Smooth muscle cell (in vitro differentiated cells): Measurements from ENCODE around the gene ARHGAP44. TPM values are rescaled to one million over a fixed set of nuclear protein-coding genes. Genes with fewer than 3 reads are reported as not detected.

ENCODE experiments used
- DNase-seq: peaks from one replicate; lab custom pipeline; 2025; ENCODE audit not compliant: unreplicated experiment; lab: John Stamatoyannopoulos, UW
- H2AFZ ChIP-seq: fragments of 200-600 bp; sonication (generic); 2 replicates; pipeline ENCODE4 v1.6.0; 2016; ENCODE audit warnings: antibody characterized with exemption, low read depth, mild to moderate bottlenecking
- H3F3A ChIP-seq: fragments of 200-600 bp; sonication (generic); 2 replicates; pipeline ENCODE4 v1.6.0; 2017; ENCODE audit warnings: antibody characterized with exemption, low read depth
- H3K27ac ChIP-seq: fragments of 200-600 bp; sonication (generic); 2 replicates; pipeline ENCODE4 v1.5.1; 2016; ENCODE audit warnings: low read depth, mild to moderate bottlenecking
- H3K27me3 ChIP-seq: fragments of 200-600 bp; sonication (generic); 2 replicates; pipeline ENCODE4 v1.6.1; 2016; ENCODE audit warnings: low read depth, mild to moderate bottlenecking
- H3K36me3 ChIP-seq: fragments of 200-600 bp; sonication (generic); 2 replicates; pipeline ENCODE4 v1.5.1; 2016; ENCODE audit warnings: low read depth
- H3K4me1 ChIP-seq: fragments of 200-600 bp; sonication (generic); 2 replicates; pipeline ENCODE4 v1.5.1; 2016; ENCODE audit warnings: low read depth
- H3K4me2 ChIP-seq: fragments of 200-600 bp; sonication (generic); 2 replicates; pipeline ENCODE4 v1.6.0; 2016; ENCODE audit warnings: mild to moderate bottlenecking
- H3K4me3 ChIP-seq: fragments of 200-600 bp; sonication (generic); 2 replicates; pipeline ENCODE4 v1.5.1; 2016; ENCODE audit warnings: mild to moderate bottlenecking
- H3K79me2 ChIP-seq: fragments of 200-600 bp; sonication (generic); 2 replicates; pipeline ENCODE4 v1.6.0; 2016; ENCODE audit warnings: low read depth, mild to moderate bottlenecking
- H3K9ac ChIP-seq: fragments of 200-600 bp; sonication (generic); 2 replicates; pipeline ENCODE4 v1.6.0; 2016; ENCODE audit warnings: low read depth
- H3K9me3 ChIP-seq: fragments of 200-600 bp; sonication (generic); replicated peaks from 2 replicates; pipeline ENCODE4 v1.5.1; 2016; ENCODE audit warnings: low read depth
- H4K20me1 ChIP-seq: fragments of 200-600 bp; sonication (generic); 2 replicates; pipeline ENCODE4 v1.6.0; 2016; ENCODE audit warnings: low read depth
- CTCF ChIP-seq: fragments of 200-600 bp; sonication (generic); IDR thresholded peaks from 2 replicates; pipeline ENCODE4 v1.5.1; 2017; ENCODE audit warnings: borderline replicate concordance, mild to moderate bottlenecking, antibody characterized with exemption; ENCODE audit not compliant: insufficient read depth, poor library complexity, severe bottlenecking
- WGBS: methylation state at CpG from one replicate; pipeline ENCODE4 v1.1.7; 2016; ENCODE audit warnings: low lambda C conversion rate; 5-methylcytosine and 5-hydroxymethylcytosine counted together
- polyA plus RNA-seq: library from polyadenylated mRNA; unstranded; fragments of >200 nt; fragmentation: Nextera tagmentation; extraction: Ambion mirVana; gene quantifications from 2 replicates; pipeline ENCODE4 v1.2.1, GENCODE V29; 2016
- total RNA-seq: library from RNA; depleted of rRNA; stranded (reverse); fragments of >200 nt; gene quantifications from 2 replicates; pipeline ENCODE4 v1.2.3, GENCODE V29; 2014

Gene ARHGAP44
- total and polyA plus RNA-seq, 2 experiments from 2014 or later, result 1.3 to 2.0 TPM

GRCh38 chr17:12896180-12896785 is 107.0 kb downstream of the ARHGAP44 start:
- no peaks in the 10 kb centered on the region for H3K9me3 ChIP-seq
- WGBS, result 85% methylated on average over 11 of the region's 11 CpGs
- no peak overlapping the region for H3K4me3 ChIP-seq
- H3F3A ChIP-seq, result no peaks in the 10 kb centered on the region
- H3K4me1 ChIP-seq, result no peaks in the 10 kb centered on the region
- no peaks in the 10 kb centered on the region for H4K20me1 ChIP-seq
- no peak overlapping the region for H3K9ac ChIP-seq
- no peaks in the 10 kb centered on the region for H3K27me3 ChIP-seq
- no peak overlapping the region for H3K4me2 ChIP-seq
- H3K27ac ChIP-seq, result no peak overlapping the region
- no peak overlapping the region for H2AFZ ChIP-seq
- no peaks in the 10 kb centered on the region for H3K36me3 ChIP-seq
- DNase-seq, result no peak
- H3K79me2 ChIP-seq, result no peaks in the 10 kb centered on the region
- no peak for TF ChIP-seq CTCF

- Histone ChIP-seq H3K79me2 (no peaks in the 10 kb centered on the region), H3K9me3 (no peaks in the 10 kb centered on the region), H3K27ac (no peak overlapping the region), H3K36me3 (no peaks in the 10 kb centered on the region), H3K9ac (no peak overlapping the region), H2AFZ (no peak overlapping the region), H3F3A (no peaks in the 10 kb centered on the region), H3K27me3 (no peaks in the 10 kb centered on the region), H3K4me1 (no peaks in the 10 kb centered on the region), H4K20me1 (no peaks in the 10 kb centered on the region), H3K4me3 (no peak overlapping the region), H3K4me2 (no peak overlapping the region)
- 65% methylated on average over 3 of the region's 3 CpGs for WGBS
- no peak for TF ChIP-seq CTCF
- no peak for DNase-seq
Measured at GRCh38 chr17:12898110-12898509, 108.8 kb downstream of the ARHGAP44 start.

GRCh38 chr17:12899604-12900003 is 110.3 kb downstream of the ARHGAP44 start:
- Histone ChIP-seq H4K20me1 (no peaks in the 10 kb centered on the region), H3K27ac (no peak overlapping the region), H3K79me2 (no peaks in the 10 kb centered on the region), H3K4me3 (no peak overlapping the region), H3K36me3 (no peaks in the 10 kb centered on the region), H3K9me3 (no peaks in the 10 kb centered on the region), H3K9ac (no peak overlapping the region), H3K4me2 (no peak overlapping the region), H3K4me1 (no peaks in the 10 kb centered on the region), H3F3A (no peaks in the 10 kb centered on the region), H3K27me3 (no peaks in the 10 kb centered on the region), H2AFZ (no peak overlapping the region)
- no peak for TF ChIP-seq CTCF
- no peak for DNase-seq
- WGBS, result 83% methylated on average over 4 of the region's 4 CpGs

GRCh38 chr17:12900474-12900873 is 111.2 kb downstream of the ARHGAP44 start:
- no peak overlapping the region for H3K27ac ChIP-seq
- DNase-seq, result no peak
- no peak overlapping the region for H2AFZ ChIP-seq
- no peak overlapping the region for H3K4me2 ChIP-seq
- H3F3A ChIP-seq, result no peaks in the 10 kb centered on the region
- WGBS, result 96% methylated on average over 6 of the region's 6 CpGs
- no peak overlapping the region for H3K4me3 ChIP-seq
- H4K20me1 ChIP-seq, result no peaks in the 10 kb centered on the region
- H3K36me3 ChIP-seq, result no peaks in the 10 kb centered on the region
- H3K79me2 ChIP-seq, result no peaks in the 10 kb centered on the region
- H3K4me1 ChIP-seq, result no peaks in the 10 kb centered on the region
- no peaks in the 10 kb centered on the region for H3K9me3 ChIP-seq
- no peak for TF ChIP-seq CTCF
- no peak overlapping the region for H3K9ac ChIP-seq
- H3K27me3 ChIP-seq, result no peaks in the 10 kb centered on the region
